ENCODE measurements around the gene SECISBP2L. TPM values are rescaled to one million over a fixed set of nuclear protein-coding genes. Genes with fewer than 3 reads are reported as not detected.
"Not testable (repeated sequence)": the region's sequence is repeated elsewhere in the genome, so short reads cannot be mapped to it uniquely, and the experiment has no call there.

Gene SECISBP2L
- total and polyA plus RNA-seq, 8 donors, result 5.1 to 28.4 (median 17.7) TPM

DNA sequence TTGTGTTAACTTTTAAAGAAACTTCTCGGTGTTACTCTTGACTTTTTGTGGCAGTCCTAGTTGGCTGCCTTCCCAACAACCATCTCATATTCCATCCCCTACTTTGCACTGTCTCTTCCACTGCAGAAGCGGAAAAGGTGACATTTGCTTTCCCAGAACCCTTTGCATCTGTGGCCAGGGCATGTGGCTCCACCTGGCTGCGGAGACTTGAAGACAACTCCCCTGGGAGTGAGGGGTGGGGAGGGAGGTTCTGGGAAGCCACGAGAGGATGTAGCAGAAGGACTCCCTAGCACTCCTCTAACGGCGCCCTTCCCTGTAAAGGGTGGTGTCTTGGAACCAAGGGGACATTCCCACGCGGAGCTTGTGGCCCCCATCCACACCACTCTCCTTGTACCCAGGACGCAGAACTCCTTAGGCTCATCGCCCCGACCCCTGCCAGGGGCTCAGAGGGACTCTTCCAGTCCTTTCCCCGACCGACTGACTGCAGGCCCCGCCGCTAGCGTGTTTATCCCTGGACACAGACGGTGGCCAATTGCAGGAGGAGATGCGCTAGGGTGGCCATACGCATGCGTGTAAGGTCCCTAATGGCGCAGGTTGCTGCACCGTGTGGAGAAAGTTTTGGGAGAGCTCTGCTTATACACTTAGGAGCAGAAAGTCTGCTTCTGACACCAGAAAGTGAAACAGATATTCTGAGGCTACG lies 33.2 kb upstream of the SECISBP2L start:
- H3K9me3 ChIP-seq, result no peaks in the 10 kb centered on the region
- no peak for DNase-seq
- no peaks in the 10 kb centered on the region for H3K4me1 ChIP-seq
- intact Hi-C loops (cut with DNase I), result no loop called here
- H3K27ac ChIP-seq, result no peak overlapping the region
- ATAC-seq, result no peak
- H3K27me3 ChIP-seq, result no peaks in the 10 kb centered on the region
- TF ChIP-seq CTCF (IDR thresholded peaks at IDR 0.05), result no peak
- H3K36me3 ChIP-seq, result no peaks in the 10 kb centered on the region
- WGBS, 2 donors, result 90 to 92% methylated on average over 23 of the region's 23 CpGs
- no peak overlapping the region for H3K4me3 ChIP-seq
- no peak for FAIRE-seq

GRCh38 chr15:49075881-49076280 lies 29.6 kb upstream of the SECISBP2L start:
- H3K9me3 ChIP-seq, result no peaks in the 10 kb centered on the region
- no peak overlapping the region for H3K27ac ChIP-seq

DNA sequence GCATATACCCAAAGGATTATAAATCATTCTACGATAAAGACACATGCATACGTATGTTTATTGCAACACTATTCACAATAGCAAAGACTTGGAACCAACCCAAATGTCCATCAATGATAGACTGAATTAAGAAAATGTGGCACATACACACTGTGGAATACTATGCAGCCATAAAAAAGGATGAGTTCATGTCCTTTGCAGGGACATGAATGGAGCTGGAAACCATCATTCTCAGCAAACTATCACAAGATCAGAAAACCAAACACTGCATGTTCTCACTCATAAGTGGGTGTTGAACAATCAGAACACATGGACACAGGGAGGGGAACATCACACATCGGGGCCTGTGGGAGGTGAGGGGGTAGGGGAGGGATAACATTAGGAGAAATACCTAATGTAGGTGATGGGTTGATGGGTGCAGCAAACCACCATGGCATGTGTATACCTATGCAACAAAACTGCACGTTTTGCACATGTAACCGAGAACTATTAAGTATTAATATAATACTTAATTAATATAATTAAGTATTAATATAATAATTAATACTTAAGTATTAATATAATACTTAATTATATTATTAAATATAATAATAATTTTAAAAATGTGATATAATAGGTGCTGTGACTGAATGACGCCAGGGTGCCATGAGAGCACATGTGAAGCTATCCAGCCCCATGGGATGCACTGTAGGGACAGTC lies 28.5 kb upstream of the SECISBP2L start:
- H3K27me3 ChIP-seq; H3K4me1 ChIP-seq; H3K9me3 ChIP-seq; ATAC-seq; H3K4me3 ChIP-seq; intact Hi-C loops (cut with DNase I); DNase-seq; H3K36me3 ChIP-seq; H3K27ac ChIP-seq; FAIRE-seq: not testable (repeated sequence)
- WGBS, 2 donors, result 78 to 79% methylated on average over 6 of the region's 6 CpGs

More at GRCh38 chr15:49075881-49076280, 29.6 kb upstream of the SECISBP2L start:
- ATAC-seq (no peak), DNase-seq (no peak), FAIRE-seq (no peak)
- no peaks in the 10 kb centered on the region for H3K4me1 ChIP-seq
- no peak for TF ChIP-seq CTCF (IDR thresholded peaks at IDR 0.05)
- no peaks in the 10 kb centered on the region for H3K27me3 ChIP-seq
- no peaks in the 10 kb centered on the region for H3K36me3 ChIP-seq
- intact Hi-C loops (cut with DNase I), result no loop called here
- H3K4me3 ChIP-seq, result no peak overlapping the region

- no peak for DNase-seq
- intact Hi-C loops (cut with DNase I), result no loop called here
- 77 to 79% methylated on average over 2 of the region's 2 CpGs for WGBS, 2 donors
- H3K27ac ChIP-seq, result no peak overlapping the region
- no peak for FAIRE-seq
- no peak for ATAC-seq
- H3K9me3 ChIP-seq, result no peaks in the 10 kb centered on the region
- H3K27me3 ChIP-seq, result no peaks in the 10 kb centered on the region
- H3K4me1 ChIP-seq, result no peaks in the 10 kb centered on the region
- no peak overlapping the region for H3K4me3 ChIP-seq
- TF ChIP-seq CTCF (IDR thresholded peaks at IDR 0.05), result no peak
- H3K36me3 ChIP-seq, result no peaks in the 10 kb centered on the region
Measured at GRCh38 chr15:49066372-49066771, 20.1 kb upstream of the SECISBP2L start.

DNA sequence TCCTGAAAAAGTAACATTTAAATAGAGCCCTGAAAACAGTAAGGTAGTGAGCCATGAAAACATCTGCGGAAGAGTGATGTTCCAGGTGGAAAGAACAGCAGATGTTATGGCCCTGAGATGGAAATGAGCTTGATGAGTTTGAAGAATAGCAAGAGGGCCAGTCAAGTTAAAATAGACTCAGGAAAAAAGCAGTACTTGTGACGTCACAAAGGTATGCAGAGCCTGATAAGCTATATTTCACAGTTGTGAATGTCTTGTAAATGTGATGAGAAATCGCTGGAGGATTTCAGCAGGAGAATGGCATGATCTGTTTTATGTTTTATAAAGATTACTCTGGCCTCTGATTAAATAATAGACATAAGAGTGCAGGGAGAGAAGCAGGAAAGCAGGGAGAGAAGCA lies 18.6 kb upstream of the SECISBP2L start:
- 68 to 74% methylated on average over 3 of the region's 3 CpGs for WGBS, 2 donors
- Histone ChIP-seq H3K36me3 (no peaks in the 10 kb centered on the region), H3K27ac (no peak overlapping the region), H3K27me3 (no peaks in the 10 kb centered on the region), H3K4me3 (no peak overlapping the region), H3K4me1 (no peaks in the 10 kb centered on the region), H3K9me3 (no peaks in the 10 kb centered on the region)
- ATAC-seq (no peak), FAIRE-seq (no peak), DNase-seq (no peak)
- intact Hi-C loops (cut with DNase I), result no loop called here
- TF ChIP-seq CTCF (IDR thresholded peaks at IDR 0.05), result no peak
